Body of pancreas (tissue), 4 donors: ENCODE results near the gene GPR176.

Source experiments
- CTCF ChIP-seq, 7 experiments: fragments of 450-650 bp in 4 of 7; fragments of 200-600 bp in 3 of 7; sonication (generic) in 3 of 7; IDR thresholded peaks; one replicate each; pipeline ENCODE4 v1.5.1; 2016 to 2019; ENCODE audit warnings: antibody characterized with exemption in 7 of 7
- POLR2A ChIP-seq, 3 donors: fragments of 450-650 bp; IDR thresholded peaks; one replicate each; pipeline ENCODE4 v1.6.1; 2016; ENCODE audit warnings: antibody characterized with exemption in 3 of 3, mild to moderate bottlenecking in 2 of 3

- TF ChIP-seq CTCF (IDR thresholded peaks at IDR 0.05) (no peak), POLR2A (IDR thresholded peaks at IDR 0.05) (no peak)
Observed at GRCh38 chr15:39937696-39938095, 17.6 kb upstream of the GPR176 start.
